Smooth muscle cell (in vitro differentiated cells): Measurements from ENCODE around the gene KIN. TPM values are rescaled to one million over a fixed set of nuclear protein-coding genes. Genes with fewer than 3 reads are reported as not detected.

Source experiments
- DNase-seq: peaks from one replicate; lab custom pipeline; 2025; ENCODE audit not compliant: unreplicated experiment; lab: John Stamatoyannopoulos, UW
- H2AFZ ChIP-seq: fragments of 200-600 bp; sonication (generic); 2 replicates; pipeline ENCODE4 v1.6.0; 2016; ENCODE audit warnings: antibody characterized with exemption, low read depth, mild to moderate bottlenecking
- H3F3A ChIP-seq: fragments of 200-600 bp; sonication (generic); 2 replicates; pipeline ENCODE4 v1.6.0; 2017; ENCODE audit warnings: antibody characterized with exemption, low read depth
- H3K27ac ChIP-seq: fragments of 200-600 bp; sonication (generic); 2 replicates; pipeline ENCODE4 v1.5.1; 2016; ENCODE audit warnings: low read depth, mild to moderate bottlenecking
- H3K27me3 ChIP-seq: fragments of 200-600 bp; sonication (generic); 2 replicates; pipeline ENCODE4 v1.6.1; 2016; ENCODE audit warnings: low read depth, mild to moderate bottlenecking
- H3K36me3 ChIP-seq: fragments of 200-600 bp; sonication (generic); 2 replicates; pipeline ENCODE4 v1.5.1; 2016; ENCODE audit warnings: low read depth
- H3K4me1 ChIP-seq: fragments of 200-600 bp; sonication (generic); 2 replicates; pipeline ENCODE4 v1.5.1; 2016; ENCODE audit warnings: low read depth
- H3K4me2 ChIP-seq: fragments of 200-600 bp; sonication (generic); 2 replicates; pipeline ENCODE4 v1.6.0; 2016; ENCODE audit warnings: mild to moderate bottlenecking
- H3K4me3 ChIP-seq: fragments of 200-600 bp; sonication (generic); 2 replicates; pipeline ENCODE4 v1.5.1; 2016; ENCODE audit warnings: mild to moderate bottlenecking
- H3K79me2 ChIP-seq: fragments of 200-600 bp; sonication (generic); 2 replicates; pipeline ENCODE4 v1.6.0; 2016; ENCODE audit warnings: low read depth, mild to moderate bottlenecking
- H3K9ac ChIP-seq: fragments of 200-600 bp; sonication (generic); 2 replicates; pipeline ENCODE4 v1.6.0; 2016; ENCODE audit warnings: low read depth
- H3K9me3 ChIP-seq: fragments of 200-600 bp; sonication (generic); replicated peaks from 2 replicates; pipeline ENCODE4 v1.5.1; 2016; ENCODE audit warnings: low read depth
- H4K20me1 ChIP-seq: fragments of 200-600 bp; sonication (generic); 2 replicates; pipeline ENCODE4 v1.6.0; 2016; ENCODE audit warnings: low read depth
- WGBS: methylation state at CpG from one replicate; pipeline ENCODE4 v1.1.7; 2016; ENCODE audit warnings: low lambda C conversion rate; 5-methylcytosine and 5-hydroxymethylcytosine counted together
- polyA plus RNA-seq: library from polyadenylated mRNA; unstranded; fragments of >200 nt; fragmentation: Nextera tagmentation; extraction: Ambion mirVana; gene quantifications from 2 replicates; pipeline ENCODE4 v1.2.1, GENCODE V29; 2016
- total RNA-seq: library from RNA; depleted of rRNA; stranded (reverse); fragments of >200 nt; gene quantifications from 2 replicates; pipeline ENCODE4 v1.2.3, GENCODE V29; 2014
- TF ChIP-seq, protein P1 (sequence below): fragments of 200-600 bp; sonication (generic); IDR thresholded peaks from 2 replicates; pipeline ENCODE4 v1.5.1; 2017; ENCODE audit warnings: borderline replicate concordance, mild to moderate bottlenecking, antibody characterized with exemption; ENCODE audit not compliant: insufficient read depth, poor library complexity, severe bottlenecking

The KIN gene
- total and polyA plus RNA-seq, 2 experiments from 2014 or later: 11.5 to 27.9 TPM

- WGBS: 94% methylated on average over 11 of the region's 18 CpGs
- DNase-seq: no peak
- Histone ChIP-seq H3K4me1 (no peaks in the 10 kb centered on the region), H3K9ac (no peak overlapping the region), H3K79me2 (no peaks in the 10 kb centered on the region), H3F3A (no peaks in the 10 kb centered on the region), H3K4me3 (no peak overlapping the region), H3K36me3 (no peaks in the 10 kb centered on the region), H3K4me2 (no peak overlapping the region), H3K27me3 (peaks cover 71% of the 10 kb centered on the region), H2AFZ (no peak overlapping the region), H3K9me3 (no peaks in the 10 kb centered on the region), H4K20me1 (no peaks in the 10 kb centered on the region), H3K27ac (no peak overlapping the region)
- TF ChIP-seq, protein P1, sequence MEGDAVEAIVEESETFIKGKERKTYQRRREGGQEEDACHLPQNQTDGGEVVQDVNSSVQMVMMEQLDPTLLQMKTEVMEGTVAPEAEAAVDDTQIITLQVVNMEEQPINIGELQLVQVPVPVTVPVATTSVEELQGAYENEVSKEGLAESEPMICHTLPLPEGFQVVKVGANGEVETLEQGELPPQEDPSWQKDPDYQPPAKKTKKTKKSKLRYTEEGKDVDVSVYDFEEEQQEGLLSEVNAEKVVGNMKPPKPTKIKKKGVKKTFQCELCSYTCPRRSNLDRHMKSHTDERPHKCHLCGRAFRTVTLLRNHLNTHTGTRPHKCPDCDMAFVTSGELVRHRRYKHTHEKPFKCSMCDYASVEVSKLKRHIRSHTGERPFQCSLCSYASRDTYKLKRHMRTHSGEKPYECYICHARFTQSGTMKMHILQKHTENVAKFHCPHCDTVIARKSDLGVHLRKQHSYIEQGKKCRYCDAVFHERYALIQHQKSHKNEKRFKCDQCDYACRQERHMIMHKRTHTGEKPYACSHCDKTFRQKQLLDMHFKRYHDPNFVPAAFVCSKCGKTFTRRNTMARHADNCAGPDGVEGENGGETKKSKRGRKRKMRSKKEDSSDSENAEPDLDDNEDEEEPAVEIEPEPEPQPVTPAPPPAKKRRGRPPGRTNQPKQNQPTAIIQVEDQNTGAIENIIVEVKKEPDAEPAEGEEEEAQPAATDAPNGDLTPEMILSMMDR: no peak
These were observed 64.8 kb downstream of the KIN start for GRCh38 chr10:7722927-7723529.

DNA sequence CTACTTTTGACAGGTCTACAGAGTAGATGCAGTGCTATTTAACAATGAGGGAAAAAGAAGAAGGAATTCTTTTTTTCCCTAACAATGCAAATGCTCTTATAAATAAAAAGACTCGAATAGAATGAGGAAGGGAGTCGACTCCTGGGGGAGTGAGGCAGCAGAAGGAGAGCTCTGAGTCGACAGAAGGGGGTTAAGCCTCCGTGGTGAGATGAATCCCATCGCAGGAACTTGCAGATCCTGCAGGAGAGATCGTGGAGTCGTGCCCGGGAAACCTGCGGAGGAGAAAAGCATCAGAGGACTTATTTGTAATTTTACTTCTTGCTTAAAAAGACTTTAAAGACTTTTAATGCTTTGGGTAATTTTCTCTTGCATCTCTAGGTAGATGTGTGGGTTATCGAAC lies 67.3 kb downstream of the KIN start:
- Histone ChIP-seq H3K4me2 (no peak overlapping the region), H3K36me3 (no peaks in the 10 kb centered on the region), H3F3A (no peaks in the 10 kb centered on the region), H3K9ac (no peak overlapping the region), H4K20me1 (no peaks in the 10 kb centered on the region), H3K79me2 (no peaks in the 10 kb centered on the region), H3K27me3 (peaks cover 46% of the 10 kb centered on the region), H3K9me3 (no peaks in the 10 kb centered on the region), H3K4me3 (no peak overlapping the region), H3K4me1 (no peaks in the 10 kb centered on the region), H2AFZ (no peak overlapping the region), H3K27ac (no peak overlapping the region)
- DNase-seq: no peak
- TF ChIP-seq, protein P1: no peak
- 80% methylated on average over 10 of the region's 10 CpGs for WGBS

GRCh38 chr10:7718685-7719084 lies 69.1 kb downstream of the KIN start:
- no peak for DNase-seq
- Histone ChIP-seq H3K4me1 (no peaks in the 10 kb centered on the region), H4K20me1 (no peaks in the 10 kb centered on the region), H3K36me3 (no peaks in the 10 kb centered on the region), H3K27me3 (peaks cover 30% of the 10 kb centered on the region), H3K27ac (no peak overlapping the region), H3F3A (no peaks in the 10 kb centered on the region), H3K9ac (no peak overlapping the region), H3K4me2 (no peak overlapping the region), H3K9me3 (no peaks in the 10 kb centered on the region), H3K79me2 (no peaks in the 10 kb centered on the region), H3K4me3 (no peak overlapping the region), H2AFZ (no peak overlapping the region)
- TF ChIP-seq, protein P1: no peak
- 91% methylated on average over 4 of the region's 4 CpGs for WGBS

GRCh38 chr10:7717767-7718166 lies 70.0 kb downstream of the KIN start:
- peaks cover 25% of the 10 kb centered on the region for H3K27me3 ChIP-seq

More at GRCh38 chr10:7717767-7718166, 70.0 kb downstream of the KIN start:
- H3F3A ChIP-seq: no peaks in the 10 kb centered on the region
- H3K4me1 ChIP-seq: no peaks in the 10 kb centered on the region
- H3K4me3 ChIP-seq: no peak overlapping the region
- TF ChIP-seq, protein P1: no peak
- WGBS: 92% methylated on average over 5 of the region's 5 CpGs
- no peak overlapping the region for H3K27ac ChIP-seq
- no peaks in the 10 kb centered on the region for H3K36me3 ChIP-seq
- H3K9ac ChIP-seq: no peak overlapping the region
- H3K4me2 ChIP-seq: no peak overlapping the region
- H2AFZ ChIP-seq: no peak overlapping the region
- DNase-seq: no peak
- no peaks in the 10 kb centered on the region for H3K9me3 ChIP-seq
- H3K79me2 ChIP-seq: no peaks in the 10 kb centered on the region
- no peaks in the 10 kb centered on the region for H4K20me1 ChIP-seq
